ENCODE measurements around the gene NCAM2.

- no peak for TF ChIP-seq TAF1 (IDR thresholded peaks at IDR 0.05; ENCODE audit: low read depth)
- TF ChIP-seq TEAD4 (IDR thresholded peaks at IDR 0.05), result no peak
- no peak for TF ChIP-seq CEBPB (IDR thresholded peaks at IDR 0.05)
- no peak for TF ChIP-seq USF1 (IDR thresholded peaks at IDR 0.05)
- TF ChIP-seq CREB1 (IDR thresholded peaks at IDR 0.05; ENCODE audit: low read depth), result no peak
- TF ChIP-seq ZBTB7A (IDR thresholded peaks at IDR 0.05; ENCODE audit: low read depth), result no peak
- TF ChIP-seq FOXM1 (IDR thresholded peaks at IDR 0.05; ENCODE audit: borderline replicate concordance, low read depth), result no peak
- no peak for TF ChIP-seq RAD21 (IDR thresholded peaks at IDR 0.05; ENCODE audit: low read depth)
These were observed 212.3 kb downstream of the NCAM2 start for GRCh38 chr21:21210552-21210951.
